Measurements from ENCODE around the gene CEP55.

CEP55 gene

GRCh38 chr10:93559490-93559889, 63.1 kb downstream of the CEP55 start:
- TF ChIP-seq, protein P1, sequence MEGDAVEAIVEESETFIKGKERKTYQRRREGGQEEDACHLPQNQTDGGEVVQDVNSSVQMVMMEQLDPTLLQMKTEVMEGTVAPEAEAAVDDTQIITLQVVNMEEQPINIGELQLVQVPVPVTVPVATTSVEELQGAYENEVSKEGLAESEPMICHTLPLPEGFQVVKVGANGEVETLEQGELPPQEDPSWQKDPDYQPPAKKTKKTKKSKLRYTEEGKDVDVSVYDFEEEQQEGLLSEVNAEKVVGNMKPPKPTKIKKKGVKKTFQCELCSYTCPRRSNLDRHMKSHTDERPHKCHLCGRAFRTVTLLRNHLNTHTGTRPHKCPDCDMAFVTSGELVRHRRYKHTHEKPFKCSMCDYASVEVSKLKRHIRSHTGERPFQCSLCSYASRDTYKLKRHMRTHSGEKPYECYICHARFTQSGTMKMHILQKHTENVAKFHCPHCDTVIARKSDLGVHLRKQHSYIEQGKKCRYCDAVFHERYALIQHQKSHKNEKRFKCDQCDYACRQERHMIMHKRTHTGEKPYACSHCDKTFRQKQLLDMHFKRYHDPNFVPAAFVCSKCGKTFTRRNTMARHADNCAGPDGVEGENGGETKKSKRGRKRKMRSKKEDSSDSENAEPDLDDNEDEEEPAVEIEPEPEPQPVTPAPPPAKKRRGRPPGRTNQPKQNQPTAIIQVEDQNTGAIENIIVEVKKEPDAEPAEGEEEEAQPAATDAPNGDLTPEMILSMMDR (conservative IDR thresholded peaks at IDR 0.05; ENCODE audit: low read depth) = no peak
- no peak for DNase-seq (ENCODE audit: low spot score)
- ChIA-PET POLR2A (ENCODE audit: low non-redundant PET) (no interaction called here), CTCF (no interaction called here)
- no peak overlapping the region for H3K27ac ChIP-seq

DNA sequence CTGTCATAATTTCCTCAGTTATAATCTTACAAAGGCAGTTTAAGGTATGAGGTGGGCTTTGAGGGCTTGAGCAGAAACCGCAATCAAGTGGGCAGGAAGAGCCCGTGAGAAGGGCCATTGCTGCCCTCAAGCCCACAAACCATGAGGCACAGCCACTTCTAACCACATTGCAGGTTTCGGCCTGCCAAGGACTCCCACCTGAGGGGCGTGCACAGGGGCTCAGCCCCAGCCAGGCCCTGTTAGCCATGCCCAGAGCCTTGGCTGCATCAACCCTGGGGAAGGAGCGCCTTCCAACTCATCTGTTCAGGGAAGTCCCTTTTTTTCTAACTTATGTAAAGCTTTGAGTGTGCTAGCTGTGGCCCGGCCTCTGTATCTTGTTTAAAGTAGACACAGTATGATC, 64.1 kb downstream of the CEP55 start:
- no peak for DNase-seq (ENCODE audit: low spot score)
- CTCF ChIA-PET = no interaction called here
- POLR2A ChIA-PET (ENCODE audit: low non-redundant PET) = no interaction called here
- TF ChIP-seq, protein P1 (conservative IDR thresholded peaks at IDR 0.05; ENCODE audit: low read depth) = no peak
- H3K27ac ChIP-seq = no peak overlapping the region

DNA sequence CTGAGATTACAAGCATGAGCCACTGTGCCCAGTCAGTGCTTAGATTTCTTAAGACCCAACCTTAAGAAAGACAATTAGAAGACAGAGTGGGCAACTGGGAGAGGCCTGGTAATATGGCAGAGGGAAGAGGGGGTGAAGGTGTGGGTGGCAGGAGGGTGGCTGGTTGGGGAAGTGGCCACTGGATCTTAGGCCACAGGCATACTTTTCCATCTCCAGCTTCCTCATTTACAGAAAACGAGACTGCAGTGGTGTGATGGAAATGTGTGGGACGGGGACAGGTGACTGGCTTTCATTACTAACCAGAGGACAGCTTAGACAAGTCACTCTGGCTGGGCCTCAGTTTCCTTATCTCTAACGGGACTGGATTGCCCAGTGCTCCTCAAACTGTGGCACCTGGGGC, 69.0 kb downstream of the CEP55 start:
- H3K27ac ChIP-seq = no peak overlapping the region
- POLR2A ChIA-PET (ENCODE audit: low non-redundant PET) = no interaction called here
- TF ChIP-seq, protein P1 (conservative IDR thresholded peaks at IDR 0.05; ENCODE audit: low read depth) = no peak
- CTCF ChIA-PET = interaction anchor here (0.6 to 0.7 kb wide), 2 partner anchors 10 to 493 kb away, joined by 3 read pairs; no protein-coding TSS in a partner anchor
- no peak for DNase-seq (ENCODE audit: low spot score)

- no peak within 1 kb of the TSS for H3K27ac ChIP-seq
- TF ChIP-seq, protein P1 (conservative IDR thresholded peaks at IDR 0.05; ENCODE audit: low read depth) = no peak
- POLR2A ChIA-PET (ENCODE audit: low non-redundant PET) = no interaction called here
- DNase-seq (ENCODE audit: low spot score) = no peak
- CTCF ChIA-PET = interaction anchor here (0.6 kb wide), 1 partner anchor 1651 kb away, joined by 7 read pairs; no protein-coding TSS in a partner anchor
These were observed 70.2 kb downstream of the CEP55 start, which contains the start of gene FFAR4 for GRCh38 chr10:93566435-93567276. Gene FFAR4, plus strand, starts transcription at chr10:93566665. Its CDS starts 56 bp downstream, at chr10:93566721.

- DNase-seq (ENCODE audit: low spot score) = no peak
- TF ChIP-seq, protein P1 (conservative IDR thresholded peaks at IDR 0.05; ENCODE audit: low read depth) = no peak
- POLR2A ChIA-PET (ENCODE audit: low non-redundant PET) = interaction anchor here (0.6 kb wide), 1 partner anchor 844 kb away, joined by 3 read pairs; no protein-coding TSS in a partner anchor
- no peak overlapping the region for H3K27ac ChIP-seq
- CTCF ChIA-PET = interaction anchor here (0.5 to 0.7 kb wide), 5 partner anchors 22 to 1652 kb away, joined by 3 to 7 read pairs (median 3); no protein-coding TSS in a partner anchor
These were observed 71.1 kb downstream of the CEP55 start for GRCh38 chr10:93567277-93568104.

DNA sequence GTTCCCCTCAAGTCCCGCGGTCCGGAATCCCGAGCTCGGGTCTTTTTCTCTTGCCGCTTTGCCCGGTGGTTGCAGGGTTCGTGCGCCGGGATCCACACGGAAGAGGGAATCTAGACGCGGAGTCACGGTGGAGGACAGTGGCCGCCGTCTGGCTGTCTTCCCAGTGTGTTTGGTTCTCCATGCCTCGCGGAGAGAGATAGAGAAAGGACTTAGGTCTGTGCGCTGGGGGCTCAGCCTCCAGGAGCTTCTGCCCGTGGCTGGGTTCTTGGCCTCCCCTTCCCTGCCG, 71.6 kb downstream of the CEP55 start:
- DNase-seq (ENCODE audit: low spot score) = no peak
- ChIA-PET POLR2A (ENCODE audit: low non-redundant PET) (interaction anchor here (0.6 kb wide), 1 partner anchor 844 kb away, joined by 3 read pairs; no protein-coding TSS in a partner anchor), CTCF (interaction anchor here (0.5 to 0.7 kb wide), 5 partner anchors 23 to 304 kb away, joined by 3 to 5 read pairs (median 3); no protein-coding TSS in a partner anchor)
- TF ChIP-seq, protein P1 (conservative IDR thresholded peaks at IDR 0.05; ENCODE audit: low read depth) = no peak
- H3K27ac ChIP-seq = no peak overlapping the region
